Panc1 (cell line): ENCODE measurements around the gene SBF2. TPM values are rescaled to one million over a fixed set of nuclear protein-coding genes. Genes with fewer than 3 reads are reported as not detected.

Experiments used
- ATAC-seq: fragments of 200-7000 bp; cut with Tn5 transposase; 2 replicates; pipeline ENCODE4 v1.9.1; 2020; ENCODE audit warnings: mild to moderate bottlenecking, moderate library complexity
- BruUV-seq: library from RNA; stranded (reverse); fragments of 400-500 nt; replicated peaks from 2 replicates; lab custom pipeline; 2021; lab: Mats Ljungman, UMichigan
- CTCF ChIA-PET: fragments of 300-600 bp; sonication (Branson Sonifier 250); formaldehyde crosslinking; loops from one replicate; lab custom pipeline; 2022; ENCODE audit warnings: antibody characterized with exemption; lab: Charles Lee
- POLR2A ChIA-PET: fragments of 300-600 bp; sonication (Branson Sonifier 250); formaldehyde crosslinking; loops from one replicate; lab custom pipeline; 2022; ENCODE audit warnings: antibody characterized with exemption; lab: Charles Lee
- DNase-seq: peaks from one replicate; pipeline ENCODE4 v3.0.0-alpha.2; 2010; ENCODE audit warnings: low read depth, low spot score
- H3K27ac ChIP-seq: 2 replicates; pipeline ENCODE4 v1.5.1; 2011; ENCODE audit warnings: mild to moderate bottlenecking, low read length, inconsistent platforms
- H3K27me3 ChIP-seq: fragments of 200-500 bp; sonication (Bioruptor generic); 2 replicates; pipeline ENCODE4 v1.6.0; 2014; ENCODE audit warnings: low read length, inconsistent platforms; ENCODE audit not compliant: control insufficient read depth, insufficient read depth
- H3K36me3 ChIP-seq: fragments of 200-500 bp; sonication (Bioruptor generic); 2 replicates; pipeline ENCODE4 v1.5.1; 2014; ENCODE audit warnings: inconsistent platforms, mild to moderate bottlenecking, low read length, moderate library complexity; ENCODE audit not compliant: control insufficient read depth, insufficient read depth
- H3K4me1 ChIP-seq: 2 replicates; pipeline ENCODE4 v1.5.1; 2011; ENCODE audit warnings: inconsistent platforms, mild to moderate bottlenecking, low read length, moderate library complexity; ENCODE audit not compliant: control insufficient read depth, insufficient read depth
- H3K4me3 ChIP-seq, 2 experiments: 2 replicates each; pipeline ENCODE4 v1.5.1; 2011 to 2012; ENCODE audit warnings: low read depth in 2 of 2, low read length in 2 of 2, mild to moderate bottlenecking in 2 of 2, inconsistent platforms in 1 of 2, moderate library complexity in 1 of 2
- H3K9me3 ChIP-seq: fragments of 200-500 bp; sonication (Bioruptor generic); 2 replicates; pipeline ENCODE4 v1.5.1; 2014; ENCODE audit warnings: low read depth, mild to moderate bottlenecking, inconsistent platforms, low read length, moderate library complexity; ENCODE audit not compliant: control insufficient read depth, insufficient read depth
- POLR2AphosphoS5 ChIP-seq: IDR thresholded peaks from 2 replicates; pipeline ENCODE4 v1.6.1; 2012; ENCODE audit warnings: mild to moderate bottlenecking, low read depth, low read length, moderate library complexity
- SIN3A ChIP-seq: IDR thresholded peaks from 2 replicates; pipeline ENCODE4 v1.6.1; 2012; ENCODE audit warnings: low read depth, mild to moderate bottlenecking, low read length, moderate library complexity, borderline replicate concordance; ENCODE audit not compliant: insufficient read depth
- TCF7L2 ChIP-seq: IDR thresholded peaks from 2 replicates; pipeline ENCODE4 v1.6.1; 2011; ENCODE audit warnings: mild to moderate bottlenecking, low read depth, low read length, inconsistent platforms
- in situ Hi-C: cut with HindIII; loops from 2 replicates; pipeline ENCODE4 v1.10.0; 2016; ENCODE audit warnings: low sequenced_read_pairs, low pct_unique_long_range_greater_than_20kb
- intact Hi-C: fragments of 100-400 bp; cut with micrococcal nuclease; formaldehyde crosslinking; loops from one replicate; pipeline ENCODE4 v1.10.0; 2022; ENCODE audit not compliant: unreplicated experiment
- total RNA-seq: library from RNA; stranded (reverse); gene quantifications from one replicate; pipeline ENCODE4 v1.2.1, GENCODE V29; 2021; ENCODE audit not compliant: unreplicated experiment
- TF ChIP-seq, protein P1 (sequence below), 2 experiments: IDR thresholded peaks; 2 replicates each; pipeline ENCODE4 v1.6.1; 2011 to 2012; ENCODE audit warnings: low read depth in 2 of 2, control low read depth in 1 of 2, low read length in 1 of 2, mild to moderate bottlenecking in 1 of 2, moderate library complexity in 1 of 2; ENCODE audit not compliant: insufficient read depth in 1 of 2
- TF ChIP-seq, protein P2 (sequence below): fragments of 450-650 bp; IDR thresholded peaks from 2 replicates; pipeline ENCODE4 v1.5.1; 2017; ENCODE audit warnings: mild to moderate bottlenecking

SBF2 gene
- total RNA-seq, 1 experiment from 2014 or later: 65.0 TPM

DNA sequence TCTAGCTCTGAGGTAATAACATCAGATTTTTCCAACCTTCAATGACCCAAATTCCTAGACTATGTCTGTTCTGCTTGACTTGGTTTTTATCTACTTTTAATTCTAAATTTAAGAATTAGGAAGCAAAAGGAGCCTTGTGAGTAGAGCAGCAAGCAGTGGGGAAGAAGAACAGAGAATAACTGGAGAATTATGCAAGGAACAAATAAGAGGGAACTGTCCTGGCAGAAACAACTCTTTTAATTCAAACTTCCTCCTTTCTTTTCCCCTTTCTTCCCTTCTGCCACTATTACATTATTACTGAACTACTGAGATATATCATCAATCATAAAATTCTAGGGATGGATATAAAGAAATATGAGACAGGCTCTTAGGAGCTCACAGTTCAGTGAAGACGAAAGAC is 276.1 kb downstream of the SBF2 start:
- Histone ChIP-seq H3K4me3 (no peak overlapping the region), H3K9me3 (peaks cover 20% of the 10 kb centered on the region; the same call in 1 of the 2 replicates), H3K27ac (peak overlapping the region; percentile 31; the same call in 1 of the 2 replicates), H3K27me3 (no peaks in the 10 kb centered on the region), H3K36me3 (no peaks in the 10 kb centered on the region), H3K4me1 (peaks cover 6% of the 10 kb centered on the region; the same call in 1 of the 2 replicates)
- DNase-seq: no peak
- intact Hi-C loops (no loop called here), in situ Hi-C loops (no loop called here)
- TF ChIP-seq, protein P1, sequence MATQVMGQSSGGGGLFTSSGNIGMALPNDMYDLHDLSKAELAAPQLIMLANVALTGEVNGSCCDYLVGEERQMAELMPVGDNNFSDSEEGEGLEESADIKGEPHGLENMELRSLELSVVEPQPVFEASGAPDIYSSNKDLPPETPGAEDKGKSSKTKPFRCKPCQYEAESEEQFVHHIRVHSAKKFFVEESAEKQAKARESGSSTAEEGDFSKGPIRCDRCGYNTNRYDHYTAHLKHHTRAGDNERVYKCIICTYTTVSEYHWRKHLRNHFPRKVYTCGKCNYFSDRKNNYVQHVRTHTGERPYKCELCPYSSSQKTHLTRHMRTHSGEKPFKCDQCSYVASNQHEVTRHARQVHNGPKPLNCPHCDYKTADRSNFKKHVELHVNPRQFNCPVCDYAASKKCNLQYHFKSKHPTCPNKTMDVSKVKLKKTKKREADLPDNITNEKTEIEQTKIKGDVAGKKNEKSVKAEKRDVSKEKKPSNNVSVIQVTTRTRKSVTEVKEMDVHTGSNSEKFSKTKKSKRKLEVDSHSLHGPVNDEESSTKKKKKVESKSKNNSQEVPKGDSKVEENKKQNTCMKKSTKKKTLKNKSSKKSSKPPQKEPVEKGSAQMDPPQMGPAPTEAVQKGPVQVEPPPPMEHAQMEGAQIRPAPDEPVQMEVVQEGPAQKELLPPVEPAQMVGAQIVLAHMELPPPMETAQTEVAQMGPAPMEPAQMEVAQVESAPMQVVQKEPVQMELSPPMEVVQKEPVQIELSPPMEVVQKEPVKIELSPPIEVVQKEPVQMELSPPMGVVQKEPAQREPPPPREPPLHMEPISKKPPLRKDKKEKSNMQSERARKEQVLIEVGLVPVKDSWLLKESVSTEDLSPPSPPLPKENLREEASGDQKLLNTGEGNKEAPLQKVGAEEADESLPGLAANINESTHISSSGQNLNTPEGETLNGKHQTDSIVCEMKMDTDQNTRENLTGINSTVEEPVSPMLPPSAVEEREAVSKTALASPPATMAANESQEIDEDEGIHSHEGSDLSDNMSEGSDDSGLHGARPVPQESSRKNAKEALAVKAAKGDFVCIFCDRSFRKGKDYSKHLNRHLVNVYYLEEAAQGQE (IDR thresholded peaks at IDR 0.05; ENCODE audit: insufficient read depth in 1 of 2, low read depth in 2 of 2, low read length in 1 of 2): no peak
- no peak for TF ChIP-seq POLR2AphosphoS5
- TF ChIP-seq SIN3A: no peak
- ChIA-PET POLR2A (no interaction called here), CTCF (no interaction called here)
- no peak for ATAC-seq
- BruUV-seq: no TSS peak

DNA sequence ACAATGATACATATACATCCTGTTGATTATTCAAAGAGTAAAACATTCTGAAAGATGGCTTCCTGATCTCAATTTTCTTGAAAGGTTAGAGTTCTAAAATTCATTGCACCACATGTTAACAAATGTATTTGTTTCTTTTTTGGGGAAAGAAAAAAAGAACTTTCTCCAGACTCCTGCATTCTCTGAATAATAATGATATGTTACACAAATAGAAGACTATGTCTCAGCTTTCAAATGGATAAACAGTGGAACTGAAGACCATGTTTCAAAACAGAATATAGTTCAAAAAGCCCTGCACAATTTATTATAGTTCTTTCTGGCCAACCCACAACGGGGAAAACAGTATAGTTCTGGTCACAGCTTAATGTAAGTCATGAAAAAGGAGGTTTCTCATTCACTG is 277.0 kb downstream of the SBF2 start:
- intact Hi-C loops: no loop called here
- Histone ChIP-seq H3K27me3 (no peaks in the 10 kb centered on the region), H3K9me3 (peaks cover 27% of the 10 kb centered on the region; the same call in 1 of the 2 replicates), H3K4me3 (no peak overlapping the region), H3K36me3 (no peaks in the 10 kb centered on the region), H3K27ac (peak overlapping the region; percentile 30; the same call in 1 of the 2 replicates), H3K4me1 (peaks cover 6% of the 10 kb centered on the region; the same call in 1 of the 2 replicates)
- POLR2A ChIA-PET: interaction anchor here (0.5 kb wide), 1 partner anchor 847 kb away, joined by 3 read pairs; no protein-coding TSS in a partner anchor
- no peak for TF ChIP-seq POLR2AphosphoS5
- TF ChIP-seq, protein P2, sequence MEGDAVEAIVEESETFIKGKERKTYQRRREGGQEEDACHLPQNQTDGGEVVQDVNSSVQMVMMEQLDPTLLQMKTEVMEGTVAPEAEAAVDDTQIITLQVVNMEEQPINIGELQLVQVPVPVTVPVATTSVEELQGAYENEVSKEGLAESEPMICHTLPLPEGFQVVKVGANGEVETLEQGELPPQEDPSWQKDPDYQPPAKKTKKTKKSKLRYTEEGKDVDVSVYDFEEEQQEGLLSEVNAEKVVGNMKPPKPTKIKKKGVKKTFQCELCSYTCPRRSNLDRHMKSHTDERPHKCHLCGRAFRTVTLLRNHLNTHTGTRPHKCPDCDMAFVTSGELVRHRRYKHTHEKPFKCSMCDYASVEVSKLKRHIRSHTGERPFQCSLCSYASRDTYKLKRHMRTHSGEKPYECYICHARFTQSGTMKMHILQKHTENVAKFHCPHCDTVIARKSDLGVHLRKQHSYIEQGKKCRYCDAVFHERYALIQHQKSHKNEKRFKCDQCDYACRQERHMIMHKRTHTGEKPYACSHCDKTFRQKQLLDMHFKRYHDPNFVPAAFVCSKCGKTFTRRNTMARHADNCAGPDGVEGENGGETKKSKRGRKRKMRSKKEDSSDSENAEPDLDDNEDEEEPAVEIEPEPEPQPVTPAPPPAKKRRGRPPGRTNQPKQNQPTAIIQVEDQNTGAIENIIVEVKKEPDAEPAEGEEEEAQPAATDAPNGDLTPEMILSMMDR: no peak
- TF ChIP-seq TCF7L2: no peak
- TF ChIP-seq, protein P1 (IDR thresholded peaks at IDR 0.05; ENCODE audit: insufficient read depth in 1 of 2, low read depth in 2 of 2, low read length in 1 of 2): no peak
- no peak for TF ChIP-seq SIN3A
- CTCF ChIA-PET: interaction anchor here (0.6 kb wide), 1 partner anchor 9 kb away, joined by 4 read pairs; no protein-coding TSS in a partner anchor
- in situ Hi-C loops: no loop called here
- no peak for ATAC-seq
- no TSS peak for BruUV-seq
- DNase-seq: no peak
